GM18519 (cell line): Measurements from ENCODE around the gene CWC27.
A peak's percentile ranks its signal among the peaks of the same experiment; 100 is the strongest.

Experiments used
- ATAC-seq: cut with Tn5 transposase; IDR thresholded peaks from one replicate; pipeline ENCODE4 v1.9.1; 2021; ENCODE audit warnings: mild to moderate bottlenecking, moderate library complexity; ENCODE audit not compliant: unreplicated experiment, low FRiP score

Gene CWC27

GRCh38 chr5:65026816-65027548 is 258.3 kb downstream of the CWC27 start:
- no peak for ATAC-seq

- no peak for ATAC-seq
Measured at GRCh38 chr5:65029178-65029577, 260.4 kb downstream of the CWC27 start.

GRCh38 chr5:65030056-65030455 is 261.3 kb downstream of the CWC27 start:
- no peak for ATAC-seq

DNA sequence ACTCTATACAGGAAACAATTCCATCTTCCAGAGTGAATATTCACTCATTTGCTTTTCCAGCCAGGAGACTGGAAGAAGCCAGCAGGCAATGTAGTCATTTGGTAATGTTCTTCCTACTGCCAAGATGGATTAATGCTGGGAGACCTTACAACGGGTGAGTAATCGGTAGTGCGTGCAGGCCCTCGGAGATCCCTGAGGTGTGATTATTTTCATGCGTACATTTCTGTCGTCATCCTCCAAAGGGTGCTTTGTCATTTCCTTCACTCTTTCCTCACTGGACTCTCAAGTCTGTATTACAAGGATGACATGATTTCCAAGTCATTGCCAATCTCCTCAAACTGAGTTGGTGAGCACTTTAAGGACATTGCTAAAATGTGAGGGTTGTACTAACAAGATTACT is 263.5 kb downstream of the CWC27 start:
- no peak for ATAC-seq

DNA sequence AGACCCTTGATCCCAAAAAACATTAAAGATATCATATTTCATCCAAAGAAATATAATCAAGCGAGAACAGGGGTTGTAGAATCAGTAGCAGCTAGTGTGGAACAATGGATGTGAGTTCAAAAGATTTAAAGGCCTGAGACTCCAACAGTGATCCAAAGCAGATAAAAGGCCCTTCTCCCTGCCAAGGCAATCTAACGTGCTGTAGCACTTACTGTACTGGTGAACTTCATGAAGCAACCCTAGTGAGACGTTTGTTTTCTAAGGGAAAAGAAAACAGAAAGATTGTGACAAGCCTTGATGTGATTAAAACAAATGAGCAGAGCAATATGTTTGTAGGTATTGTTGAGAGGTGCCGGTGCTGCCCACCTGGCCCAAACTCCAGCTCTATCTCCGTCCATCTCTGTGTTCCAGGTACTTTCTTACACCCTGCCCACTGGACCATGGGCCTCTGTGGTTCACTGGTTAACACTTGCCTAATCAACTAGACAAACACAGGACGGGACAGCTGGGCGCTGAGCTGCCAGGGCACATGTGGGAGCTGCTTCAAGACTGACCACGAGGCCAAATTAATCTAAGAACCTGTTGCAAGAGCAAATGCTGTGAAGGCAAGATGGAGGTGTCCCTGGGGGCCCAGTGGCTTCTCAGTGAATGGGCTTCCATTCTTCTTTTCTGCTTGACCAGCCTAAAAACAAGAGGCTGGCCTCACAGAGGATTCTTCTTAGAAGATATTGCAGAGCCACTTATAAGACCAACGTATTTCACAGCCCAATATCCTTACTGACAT is 265.5 kb downstream of the CWC27 start:
- no peak for ATAC-seq

DNA sequence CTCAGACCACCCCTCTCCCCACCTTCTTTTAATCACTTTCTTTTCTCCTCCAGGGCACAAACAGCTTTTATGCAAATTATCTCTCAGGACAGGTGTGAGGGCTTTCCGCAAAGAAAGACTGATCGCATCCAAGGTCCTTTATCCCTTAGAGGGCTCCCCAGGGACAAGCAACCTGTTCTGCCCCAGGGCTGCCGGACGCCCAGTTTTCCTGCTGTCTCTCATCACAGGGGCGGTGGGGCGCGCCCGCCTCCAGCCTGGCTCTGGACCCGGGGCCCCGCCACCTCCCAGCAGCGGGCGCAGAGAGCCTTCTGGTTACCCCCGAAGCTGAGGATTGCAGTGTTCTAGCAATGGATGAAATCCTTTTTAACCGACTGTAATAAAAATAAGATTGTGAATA is 266.1 kb downstream of the CWC27 start:
- no peak for ATAC-seq

DNA sequence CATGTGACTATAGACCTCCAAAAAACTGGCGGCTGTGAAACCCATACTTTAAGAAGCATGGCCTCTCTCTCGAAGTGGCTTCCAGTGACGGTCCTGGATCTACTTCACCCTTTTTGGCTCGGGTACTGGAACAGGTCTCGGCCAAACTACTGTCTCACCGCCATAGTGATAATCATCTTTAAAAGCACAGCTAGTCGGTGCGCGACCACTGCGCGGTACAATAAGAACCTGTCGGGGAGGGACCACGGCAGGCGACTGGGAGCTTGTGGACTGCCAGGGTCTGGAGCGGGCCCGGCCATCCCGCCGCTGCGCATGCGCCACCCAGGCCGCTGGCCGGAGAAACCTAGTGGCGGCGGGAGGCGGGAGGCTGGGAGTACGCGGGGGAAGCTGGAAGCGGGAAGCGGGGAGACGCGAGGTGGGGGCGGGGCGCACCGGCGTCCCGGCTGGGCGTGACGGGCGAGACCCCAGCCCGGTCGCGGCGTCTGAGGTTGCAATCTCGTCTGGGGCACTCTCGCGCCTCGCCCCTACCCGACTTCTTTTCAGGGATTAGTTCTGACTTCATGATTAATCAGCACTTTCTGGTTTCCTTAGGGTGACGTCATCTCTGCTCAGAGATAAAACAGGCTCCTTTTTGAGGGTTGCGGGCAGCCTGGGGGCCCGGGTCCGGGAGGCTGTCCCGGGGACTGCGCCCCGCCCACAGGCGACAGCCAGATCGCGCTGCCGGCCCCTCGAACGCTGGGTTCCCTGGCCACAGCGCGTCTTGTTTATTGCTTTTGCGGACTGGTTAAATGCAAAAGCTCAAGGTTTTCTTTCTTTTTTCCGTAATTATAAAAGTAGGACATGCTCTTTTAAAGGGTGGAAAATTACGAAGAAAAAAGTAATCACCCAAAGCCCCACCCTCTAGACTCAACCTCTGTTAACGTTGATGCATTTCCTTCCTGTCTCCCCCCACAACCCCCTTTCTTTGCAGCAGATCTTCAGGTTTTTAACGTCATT is 266.8 kb downstream of the CWC27 start:
- ATAC-seq: peak; percentile 77

DNA sequence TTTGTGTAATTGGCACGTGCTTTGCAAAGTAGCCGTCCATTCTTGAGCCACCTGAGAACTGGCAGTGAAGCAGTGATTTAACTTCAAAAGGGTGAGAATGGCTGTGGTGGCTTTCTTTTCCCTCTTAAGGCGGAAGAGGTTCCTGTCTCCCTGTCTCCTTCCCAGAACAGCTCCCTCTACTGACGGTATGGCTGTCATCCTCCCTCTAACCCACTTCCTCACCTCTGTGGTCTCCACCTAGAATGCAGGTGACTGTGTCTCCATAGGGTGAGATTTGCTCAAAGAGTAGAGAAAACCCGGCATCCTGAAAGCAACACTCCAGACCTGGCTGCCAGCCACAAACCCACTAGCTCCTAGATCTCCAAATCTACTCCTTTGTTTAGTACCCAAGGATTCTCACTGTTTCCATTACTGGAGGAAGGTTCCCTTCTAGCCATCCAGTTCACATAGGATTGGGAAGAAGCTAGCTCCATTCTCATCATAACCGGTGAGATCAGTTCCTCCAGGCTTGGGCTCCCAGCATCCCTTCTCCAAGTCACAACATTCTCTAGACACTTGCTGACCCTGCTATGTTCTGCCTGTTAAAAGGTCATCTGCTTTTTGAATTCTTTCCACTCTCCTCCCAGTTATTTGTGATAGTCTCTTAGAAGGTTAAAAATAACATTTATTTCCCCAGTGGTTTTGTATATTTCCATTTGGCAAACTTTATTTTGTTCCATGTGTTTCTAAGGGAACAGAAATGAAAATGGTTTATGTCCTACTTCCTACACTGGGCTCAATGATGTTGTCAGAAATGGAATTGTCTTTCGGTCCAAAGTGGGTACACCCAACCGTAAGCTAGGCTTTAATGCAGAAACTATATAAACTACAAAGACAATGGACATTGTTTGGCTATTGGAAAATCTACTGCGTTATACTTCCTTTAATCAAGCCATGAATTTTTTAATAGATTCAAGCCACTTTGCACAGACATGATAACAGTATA is 269.4 kb downstream of the CWC27 start:
- ATAC-seq: no peak

GRCh38 chr5:65041296-65042158 is 272.8 kb downstream of the CWC27 start:
- no peak for ATAC-seq

- peak; percentile 44 for ATAC-seq
Measured at GRCh38 chr5:65043843-65044359, 275.2 kb downstream of the CWC27 start.

GRCh38 chr5:65047225-65047624 is 278.5 kb downstream of the CWC27 start:
- ATAC-seq: no peak

DNA sequence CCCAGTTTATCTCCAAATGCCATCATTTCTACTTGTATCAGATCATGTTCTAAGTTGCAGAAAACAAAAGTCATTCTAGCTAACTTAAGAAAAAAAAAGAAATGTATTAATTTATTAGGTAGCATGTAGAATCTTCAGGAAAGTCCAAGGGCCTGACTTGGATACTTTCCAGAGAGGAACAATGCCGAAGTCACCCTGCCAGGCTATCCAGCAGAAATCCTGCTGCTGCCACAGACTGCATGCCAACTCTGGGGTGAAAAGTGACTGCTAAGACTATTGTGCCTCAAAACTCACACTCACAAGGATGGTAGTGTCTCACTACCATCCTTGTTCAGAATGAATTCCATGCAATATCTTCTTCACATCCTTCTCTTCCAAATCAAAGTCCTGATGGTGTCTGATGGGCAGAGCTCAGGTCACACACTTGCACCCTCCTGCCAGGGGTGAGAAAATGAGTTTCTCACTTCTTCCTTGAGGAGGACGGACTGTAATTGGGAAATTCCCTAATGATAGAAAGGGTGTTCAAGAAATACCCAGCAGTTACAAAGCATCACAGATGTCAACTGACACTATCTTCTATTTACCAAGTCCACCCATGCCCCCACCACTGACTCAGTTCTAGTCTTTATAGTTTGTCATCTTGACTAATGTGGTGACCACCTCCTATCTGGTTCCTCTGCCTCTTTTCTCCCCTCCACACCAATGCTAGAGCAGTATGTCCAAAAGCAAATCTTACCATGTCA is 279.4 kb downstream of the CWC27 start:
- no peak for ATAC-seq

DNA sequence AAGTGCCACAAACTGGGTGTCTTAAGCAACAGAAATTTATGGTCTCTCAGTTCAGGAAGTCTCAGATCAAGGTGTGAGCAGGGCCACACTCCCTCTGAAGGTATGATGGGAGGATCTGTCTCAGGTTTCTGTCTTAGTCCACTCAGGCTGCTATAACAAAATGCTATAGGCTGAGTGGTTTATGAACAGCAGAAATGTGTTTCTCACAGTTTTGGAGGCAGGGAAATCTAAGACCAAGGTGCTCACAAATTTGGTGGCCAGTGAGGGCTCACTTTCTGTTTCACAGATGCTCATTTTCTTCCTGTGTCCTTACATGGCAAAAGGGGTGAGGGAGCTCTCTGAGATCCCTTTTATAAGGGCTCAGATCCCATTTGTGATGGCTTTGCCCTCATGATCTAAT is 281.4 kb downstream of the CWC27 start:
- ATAC-seq: no peak

GRCh38 chr5:65050826-65051498 is 282.2 kb downstream of the CWC27 start:
- ATAC-seq: no peak

GRCh38 chr5:65055938-65056337 is 287.2 kb downstream of the CWC27 start:
- no peak for ATAC-seq

- peak; percentile 31 for ATAC-seq
Measured at GRCh38 chr5:65059681-65060598, 291.2 kb downstream of the CWC27 start.
